B cell (primary cell): Measurements from ENCODE around the gene PCDH9.

ENCODE experiments used
- CTCF ChIP-seq: fragments of 200-600 bp; IDR thresholded peaks from one replicate; pipeline ENCODE4 v1.8.0; 2022; ENCODE audit warnings: antibody characterized with exemption, mild to moderate bottlenecking
- EZH2 ChIP-seq: IDR thresholded peaks from 2 replicates; pipeline ENCODE4 v1.6.1; 2012; ENCODE audit warnings: borderline replicate concordance, low read depth, mild to moderate bottlenecking, moderate library complexity, low read length; ENCODE audit not compliant: insufficient read depth, poor library complexity, severe bottlenecking

DNA sequence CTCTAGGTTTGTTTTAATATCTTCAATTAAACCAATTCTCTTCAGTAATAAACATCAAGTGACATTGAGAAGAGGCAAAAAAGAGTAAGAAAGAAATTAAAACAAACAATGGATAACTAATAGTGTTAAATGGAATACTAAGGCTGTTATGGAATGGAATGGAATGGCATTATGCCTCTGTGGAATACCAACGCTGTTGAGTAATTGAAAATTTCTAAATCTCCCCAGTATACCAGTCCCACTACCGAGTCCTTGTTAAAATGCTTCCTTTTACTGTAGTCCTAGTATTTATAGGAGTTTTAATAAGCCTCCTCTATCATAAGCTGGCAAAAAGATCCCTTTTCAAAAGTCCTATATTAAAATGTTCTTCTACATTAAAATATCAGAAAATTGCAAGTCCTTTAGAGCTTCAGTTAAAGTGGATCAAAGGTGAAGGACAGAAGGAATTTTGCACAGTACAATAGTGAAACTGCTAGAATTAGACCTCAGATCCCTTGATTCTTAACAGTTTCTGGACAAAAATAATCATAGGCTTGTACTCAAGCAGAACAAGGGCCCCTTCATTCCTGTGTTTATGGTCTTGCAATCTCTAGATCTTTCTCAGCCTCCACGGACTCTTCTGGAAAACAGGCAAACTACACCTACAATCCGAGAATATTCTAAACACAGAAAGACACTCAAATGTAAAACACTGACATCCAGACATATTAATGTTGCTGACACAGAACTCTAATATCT is 128.2 kb downstream of the PCDH9 start:
- TF ChIP-seq CTCF (no peak), EZH2 (no peak)
